Skin epidermis (tissue), 12 donors: ENCODE measurements around the gene NIPA2.

ENCODE experiments used
- H3K27ac ChIP-seq, 21 experiments: fragments of 200-600 bp; sonication (generic) in 11 of 21; one replicate each; pipeline ENCODE4 v1.5.0; 2020; ENCODE audit warnings: mild to moderate bottlenecking in 3 of 21, inconsistent platforms in 2 of 21, moderate library complexity in 2 of 21
- H3K4me3 ChIP-seq, 7 experiments: fragments of 200-600 bp; sonication (generic) in 2 of 7; one replicate each; pipeline ENCODE4 v1.5.0; 2020; ENCODE audit warnings: inconsistent platforms in 2 of 7, mild to moderate bottlenecking in 2 of 7, moderate library complexity in 1 of 7

Gene NIPA2

DNA sequence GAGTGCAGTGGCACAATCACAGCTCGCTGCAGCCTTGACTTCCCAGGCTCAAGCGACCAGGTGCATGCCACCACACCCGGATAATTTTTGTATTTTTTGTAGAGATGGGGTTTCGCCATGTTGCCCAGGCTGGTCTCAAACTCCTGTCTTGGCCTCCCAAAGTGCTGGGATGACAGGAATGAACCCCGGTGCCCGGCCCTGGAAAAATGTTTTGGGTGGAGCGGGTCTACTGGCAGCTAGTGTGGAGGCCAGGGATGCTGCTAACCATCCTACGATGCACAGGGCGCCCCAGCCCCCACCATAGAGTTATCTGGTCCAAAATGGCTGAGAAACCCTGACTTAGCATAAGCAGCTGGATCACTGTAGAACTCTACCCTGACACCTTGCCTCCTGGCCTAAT is 35.4 kb downstream of the NIPA2 start:
- no peak overlapping the region for H3K4me3 ChIP-seq
- H3K27ac ChIP-seq: no peak overlapping the region

DNA sequence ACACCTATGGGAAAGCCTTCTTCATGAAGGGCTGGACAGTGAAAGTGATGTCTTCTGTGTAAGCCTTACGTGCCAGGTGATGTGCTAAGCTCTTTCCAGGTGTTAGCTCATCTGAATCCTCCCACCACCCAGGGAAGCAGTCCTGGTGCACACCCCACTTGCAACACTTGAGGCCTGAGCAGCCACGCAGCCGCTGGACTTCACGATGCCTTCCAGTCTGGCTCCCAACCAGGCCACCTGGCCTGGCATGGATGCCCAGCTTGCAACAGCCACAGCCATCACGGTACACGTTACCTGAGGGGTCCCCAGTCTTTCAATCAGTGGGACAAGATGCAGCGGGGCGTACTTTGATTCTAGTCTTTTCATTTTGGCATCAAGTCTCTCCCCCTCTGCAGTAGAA is 35.8 kb downstream of the NIPA2 start:
- H3K4me3 ChIP-seq: no peak overlapping the region
- H3K27ac ChIP-seq: no peak overlapping the region

DNA sequence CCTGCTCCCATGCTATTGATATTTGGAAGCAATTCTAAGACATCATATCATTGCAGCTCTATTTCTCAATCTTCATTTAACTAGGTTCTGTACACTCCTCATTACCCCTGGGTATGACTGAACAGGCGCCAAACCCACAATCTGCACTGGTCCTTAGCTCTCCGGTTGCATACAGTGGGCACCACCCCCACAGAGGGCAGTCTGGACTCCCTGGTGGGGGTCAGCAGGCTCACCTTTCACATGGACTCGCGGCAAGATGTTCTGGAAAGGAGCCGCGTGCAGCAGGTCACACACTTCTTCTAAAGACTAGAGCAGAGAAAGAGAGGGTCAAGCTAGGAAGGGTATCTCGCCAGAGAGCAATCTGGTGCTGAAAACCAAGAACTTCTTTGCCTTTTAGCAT is 36.5 kb downstream of the NIPA2 start:
- H3K4me3 ChIP-seq: no peak overlapping the region
- H3K27ac ChIP-seq: no peak overlapping the region

- Histone ChIP-seq H3K4me3 (no peak overlapping the region), H3K27ac (no peak overlapping the region)
These were observed 38.7 kb downstream of the NIPA2 start for GRCh38 chr15:22877117-22877516.

- H3K4me3 ChIP-seq: no peak overlapping the region
- no peak overlapping the region for H3K27ac ChIP-seq
These were observed 39.1 kb downstream of the NIPA2 start for GRCh38 chr15:22877607-22878006.

GRCh38 chr15:22878103-22878502 is 39.6 kb downstream of the NIPA2 start:
- no peak overlapping the region for H3K27ac ChIP-seq
- H3K4me3 ChIP-seq: no peak overlapping the region

DNA sequence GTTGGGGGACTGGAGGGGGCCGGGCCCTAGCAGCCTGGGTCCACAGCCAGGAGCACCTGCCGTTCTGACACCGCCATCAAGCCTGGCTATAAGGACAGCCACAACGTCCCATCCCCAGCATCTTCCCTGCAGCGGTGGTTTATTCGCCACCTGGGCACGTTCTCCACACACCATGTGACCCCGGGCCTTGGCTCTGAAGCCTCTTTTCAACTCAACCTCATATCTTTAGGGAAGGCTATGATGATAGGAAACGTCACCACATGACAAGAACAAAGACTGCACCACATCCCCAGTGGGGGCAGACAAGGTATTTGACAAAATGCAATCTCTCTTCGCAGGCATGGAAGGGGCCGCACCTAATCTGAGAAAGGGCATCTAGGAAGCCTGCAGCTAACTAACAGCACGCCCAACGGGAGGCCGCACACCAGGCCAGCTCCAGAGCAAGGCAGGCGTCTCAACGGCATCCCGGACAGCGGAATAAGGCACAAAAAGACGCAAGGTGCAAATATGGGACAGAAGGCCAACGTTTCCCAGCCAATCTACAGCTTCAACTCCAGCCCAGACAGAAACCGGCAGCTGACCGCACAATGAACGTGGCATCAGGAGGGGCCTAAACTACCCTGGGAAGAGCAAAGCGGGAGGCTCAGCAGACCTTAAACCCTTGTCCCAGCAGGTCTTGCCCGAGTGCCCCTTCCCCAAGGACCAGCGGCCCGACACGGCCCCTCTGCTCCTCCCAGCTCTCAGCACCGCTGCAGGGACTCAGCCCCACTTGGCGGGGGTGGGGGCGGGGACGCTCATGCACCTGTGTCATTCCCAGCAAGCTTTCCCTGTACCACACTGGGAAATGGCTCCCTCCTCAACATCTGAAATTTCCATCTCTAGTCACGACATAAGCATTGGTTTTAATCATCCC is 41.9 kb downstream of the NIPA2 start:
- H3K27ac ChIP-seq: no peak overlapping the region

DNA sequence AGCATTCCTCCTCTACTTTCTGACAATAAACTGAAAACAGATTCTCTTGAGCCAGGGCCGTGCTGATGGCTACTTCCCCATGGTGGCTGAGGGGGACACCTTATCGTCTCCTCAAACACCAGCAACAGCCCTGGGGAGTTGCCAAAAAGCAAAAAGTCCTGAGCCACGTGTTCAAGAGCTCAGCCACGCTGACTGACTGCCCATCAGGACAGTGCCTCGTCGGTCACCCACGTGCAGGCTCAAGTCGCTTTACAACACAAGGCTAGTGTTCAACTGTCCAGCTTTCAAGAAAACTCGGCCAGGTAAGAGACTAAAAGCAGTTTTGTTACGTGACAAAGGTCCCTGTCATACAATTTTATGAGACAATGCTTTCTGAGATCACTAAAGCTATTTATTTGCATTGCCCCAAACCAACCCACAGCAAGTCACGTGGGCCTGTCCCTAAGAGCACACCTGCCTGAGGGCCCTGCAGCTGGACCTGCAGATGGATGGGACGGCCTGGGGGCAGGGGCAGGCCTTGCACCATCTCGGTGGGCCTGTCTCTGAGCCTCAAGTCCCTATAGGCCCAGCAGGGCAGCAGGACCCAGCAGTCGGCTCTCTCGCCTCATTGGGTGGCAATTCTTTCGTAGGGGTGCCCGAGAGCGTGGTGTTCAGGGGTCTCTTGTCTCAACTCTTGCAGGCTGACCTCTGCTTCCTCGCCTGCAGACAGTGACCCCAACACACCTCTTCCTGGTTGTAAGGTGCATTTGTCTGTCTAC is 42.7 kb downstream of the NIPA2 start:
- H3K4me3 ChIP-seq: no peak overlapping the region
- H3K27ac ChIP-seq: no peak overlapping the region

More for the DNA sequence above, 41.9 kb downstream of the NIPA2 start:
- no peak overlapping the region for H3K4me3 ChIP-seq

GRCh38 chr15:22881739-22882440 is 43.4 kb downstream of the NIPA2 start:
- H3K27ac ChIP-seq: no peak overlapping the region
- H3K4me3 ChIP-seq: no peak overlapping the region

- Histone ChIP-seq H3K27ac (no peak overlapping the region), H3K4me3 (no peak overlapping the region)
These were observed 44.7 kb downstream of the NIPA2 start for GRCh38 chr15:22883196-22883595.

- H3K27ac ChIP-seq: no peak overlapping the region
- H3K4me3 ChIP-seq: no peak overlapping the region
These were observed 45.9 kb downstream of the NIPA2 start for GRCh38 chr15:22884344-22884743.

GRCh38 chr15:22885120-22885519 is 46.7 kb downstream of the NIPA2 start:
- Histone ChIP-seq H3K27ac (no peak overlapping the region), H3K4me3 (no peak overlapping the region)

DNA sequence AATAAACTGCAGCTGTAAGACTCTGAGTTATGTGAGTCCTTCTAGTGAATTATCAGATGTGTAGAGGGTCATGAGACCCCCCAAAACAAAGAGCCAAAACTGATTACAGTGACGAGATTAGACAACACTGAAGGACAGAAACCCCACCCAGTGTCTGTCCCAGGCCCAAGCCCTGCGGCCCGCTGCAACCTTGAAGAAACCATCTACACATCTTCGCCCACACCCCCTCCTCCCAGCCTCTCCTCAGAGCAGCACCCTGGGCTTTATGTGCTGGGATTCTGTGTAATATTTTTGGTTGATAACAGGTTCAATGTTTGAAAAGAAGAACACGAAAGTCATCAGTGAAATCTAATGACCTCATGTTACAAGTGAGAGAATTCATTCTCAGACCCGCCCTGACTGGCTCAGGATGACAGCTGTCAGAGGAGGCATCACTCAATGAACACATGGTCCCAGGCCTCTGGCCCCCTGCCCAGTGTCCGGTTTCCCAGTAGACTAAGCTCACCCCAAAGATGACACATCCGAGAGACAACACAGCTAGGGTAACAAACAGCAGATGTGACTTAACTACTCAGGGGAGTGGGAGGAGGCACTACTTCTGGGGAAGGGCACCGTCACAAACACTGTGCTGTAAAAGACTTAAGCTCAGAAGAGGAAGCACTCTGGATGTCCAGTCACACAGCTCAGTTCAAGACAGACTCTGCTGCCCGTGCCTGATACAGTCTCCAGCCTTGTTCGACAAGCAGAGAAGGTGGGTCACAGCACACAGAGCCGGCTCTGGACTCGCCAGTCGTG is 48.9 kb downstream of the NIPA2 start:
- Histone ChIP-seq H3K27ac (peak overlapping the region in 4 of 21 experiments; percentile 8 to 43 (median 24)), H3K4me3 (no peak overlapping the region)

DNA sequence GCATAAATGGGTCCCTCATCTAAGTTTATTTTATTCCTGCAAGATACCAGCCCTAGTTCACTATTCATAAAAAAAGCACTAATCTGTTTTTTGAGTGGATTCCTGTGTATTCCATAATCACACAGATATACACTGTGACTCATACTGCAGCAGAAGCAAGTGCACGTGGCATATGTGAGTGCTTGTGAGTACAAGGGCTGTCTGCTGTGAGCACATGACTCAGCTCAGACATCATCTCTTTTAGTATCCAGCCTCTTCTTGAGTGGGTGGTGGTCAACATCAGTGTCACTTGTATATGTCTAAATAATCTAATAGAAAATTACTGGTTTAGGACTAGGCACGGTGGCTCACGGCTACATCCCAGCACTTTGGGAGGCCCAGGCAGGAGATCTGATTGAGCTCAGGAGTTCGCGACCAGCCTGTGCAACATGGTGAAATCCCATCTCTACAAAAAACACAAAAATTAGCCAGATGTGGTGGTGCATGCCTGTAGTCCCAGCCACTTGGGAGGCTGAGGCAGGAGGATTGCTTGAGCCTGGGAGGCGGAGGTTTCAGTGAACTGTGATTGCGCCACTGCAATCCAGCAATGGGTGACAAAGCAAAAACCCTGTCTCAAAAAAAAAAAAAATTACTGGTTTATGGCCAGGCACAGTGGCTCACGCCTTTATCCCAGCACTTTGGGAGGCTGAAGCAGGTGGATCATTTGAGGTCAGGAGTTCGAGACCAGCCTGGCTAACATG is 49.8 kb downstream of the NIPA2 start:
- peak overlapping the region in 4 of 21 experiments; percentile 14 to 43 (median 22) for H3K27ac ChIP-seq
- H3K4me3 ChIP-seq: no peak overlapping the region

DNA sequence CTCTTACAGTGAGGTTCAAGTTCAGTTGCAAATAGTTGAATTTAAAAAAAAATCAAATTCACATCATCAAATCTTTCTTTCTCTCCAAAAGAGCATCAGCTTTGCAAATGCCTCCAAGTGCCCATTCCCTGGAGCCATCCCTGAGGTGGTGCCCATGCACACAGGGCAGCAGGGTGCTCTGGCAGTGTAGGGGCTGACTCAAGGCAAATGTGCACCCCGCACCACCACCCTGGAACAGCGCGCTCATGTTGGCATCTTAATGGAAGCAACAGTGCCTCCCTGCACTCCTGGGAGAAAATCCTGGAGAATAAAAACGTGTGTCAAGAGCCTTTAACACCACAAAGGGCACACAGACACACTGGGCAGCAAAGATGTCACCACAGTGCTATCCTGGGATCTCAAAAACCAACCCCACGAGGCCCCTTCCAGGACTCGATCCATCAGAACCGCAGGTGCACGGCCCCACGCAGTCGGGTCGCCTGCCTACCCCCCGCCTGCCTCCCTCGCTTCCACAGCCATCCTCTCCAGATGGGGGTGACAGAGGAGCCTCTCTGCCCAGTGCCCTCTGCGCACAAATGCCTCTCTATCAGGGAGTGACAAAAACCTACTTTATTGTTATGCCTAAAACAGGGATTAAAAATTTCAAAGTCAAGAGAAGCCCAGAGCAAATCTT is 50.8 kb downstream of the NIPA2 start:
- Histone ChIP-seq H3K4me3 (no peak overlapping the region), H3K27ac (no peak overlapping the region)

GRCh38 chr15:22890296-22890695 is 51.8 kb downstream of the NIPA2 start:
- no peak overlapping the region for H3K4me3 ChIP-seq
- no peak overlapping the region for H3K27ac ChIP-seq

DNA sequence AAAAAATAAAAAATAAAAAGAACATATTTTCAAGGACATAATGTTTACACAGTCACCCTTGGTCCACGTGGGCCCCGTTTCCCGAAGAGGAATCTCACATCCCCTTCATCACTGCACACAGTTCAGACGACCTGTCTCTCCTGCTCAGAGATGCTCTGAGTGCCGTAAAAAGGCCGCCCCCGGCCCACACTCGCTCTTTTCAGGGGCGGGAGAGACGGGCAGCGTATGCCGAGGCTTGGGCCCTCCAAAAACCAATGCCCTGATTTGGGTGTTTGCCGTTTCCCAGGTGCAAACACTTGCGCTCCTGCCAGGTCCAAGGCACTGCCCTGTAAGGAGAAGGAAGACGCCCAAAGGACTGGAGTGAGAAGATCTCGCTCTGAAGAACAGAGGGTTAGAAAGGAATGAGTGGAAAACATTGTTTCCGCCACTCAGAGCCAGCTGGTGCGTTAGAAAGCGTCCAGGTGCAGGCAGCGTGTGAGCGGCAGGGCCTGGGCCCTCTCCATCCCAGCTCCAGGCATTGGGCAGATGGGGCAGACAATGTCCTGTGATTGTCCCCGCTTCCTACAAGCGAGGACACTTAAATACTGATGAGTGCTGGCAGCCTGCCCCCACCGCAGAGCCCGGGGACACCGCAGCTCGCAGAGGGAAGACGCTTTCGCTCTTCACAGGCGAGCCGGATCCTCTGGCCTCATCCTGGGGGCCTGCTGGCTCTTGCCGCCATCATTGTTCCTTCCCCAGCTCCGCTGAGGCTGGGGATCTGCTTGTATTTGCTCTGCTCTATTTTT is 53.2 kb downstream of the NIPA2 start:
- Histone ChIP-seq H3K27ac (no peak overlapping the region), H3K4me3 (no peak overlapping the region)

- H3K4me3 ChIP-seq: no peak overlapping the region
- no peak overlapping the region for H3K27ac ChIP-seq
These were observed 53.9 kb downstream of the NIPA2 start for GRCh38 chr15:22892333-22892732.
